Middle frontal gyrus (tissue), 1 donor: ENCODE results near the gene NOX4.
"Not testable (repeated sequence)": the region's sequence is repeated elsewhere in the genome, so short reads cannot be mapped to it uniquely, and the experiment has no call there.

ENCODE experiments used
- DNase-seq: peaks from one replicate; pipeline ENCODE4 v3.0.0-alpha.2; 2015; ENCODE audit warnings: low spot score; ENCODE audit errors: extremely low spot score

NOX4 gene

GRCh38 chr11:89382986-89383385, 108.2 kb downstream of the NOX4 start:
- not testable (repeated sequence) for DNase-seq

GRCh38 chr11:89381094-89381493, 110.1 kb downstream of the NOX4 start:
- no peak for DNase-seq

- DNase-seq = not testable (repeated sequence)
Measured at GRCh38 chr11:89379976-89380771, 111.0 kb downstream of the NOX4 start.

GRCh38 chr11:89378986-89379385, 112.2 kb downstream of the NOX4 start:
- DNase-seq = not testable (repeated sequence)

GRCh38 chr11:89369356-89369755, 121.8 kb downstream of the NOX4 start:
- not testable (repeated sequence) for DNase-seq

- not testable (repeated sequence) for DNase-seq
Measured at GRCh38 chr11:89364856-89365255, 126.3 kb downstream of the NOX4 start.

GRCh38 chr11:89361734-89362133, 129.4 kb downstream of the NOX4 start:
- DNase-seq = no peak

GRCh38 chr11:89359208-89359607, 132.0 kb downstream of the NOX4 start:
- DNase-seq = not testable (repeated sequence)

- no peak for DNase-seq
Measured at GRCh38 chr11:89358761-89359160, 132.4 kb downstream of the NOX4 start.

GRCh38 chr11:89355646-89356045, 135.5 kb downstream of the NOX4 start:
- no peak for DNase-seq

- not testable (repeated sequence) for DNase-seq
Measured at GRCh38 chr11:89354513-89354912, 136.7 kb downstream of the NOX4 start.

GRCh38 chr11:89347071-89347470, 144.1 kb downstream of the NOX4 start:
- DNase-seq = no peak

GRCh38 chr11:89346601-89347000, 144.6 kb downstream of the NOX4 start:
- DNase-seq = no peak

GRCh38 chr11:89342880-89343572, 148.1 kb downstream of the NOX4 start:
- DNase-seq = not testable (repeated sequence)

- DNase-seq = not testable (repeated sequence)
Measured at GRCh38 chr11:89340450-89340849, 150.7 kb downstream of the NOX4 start.

GRCh38 chr11:89338073-89338472, 153.1 kb downstream of the NOX4 start:
- not testable (repeated sequence) for DNase-seq

GRCh38 chr11:89337100-89337650, 154.0 kb downstream of the NOX4 start:
- DNase-seq = not testable (repeated sequence)

GRCh38 chr11:89333704-89334103, 157.5 kb downstream of the NOX4 start:
- DNase-seq = not testable (repeated sequence)

- DNase-seq = not testable (repeated sequence)
Measured at GRCh38 chr11:89331940-89332339, 159.2 kb downstream of the NOX4 start.

GRCh38 chr11:89327885-89328284, 163.3 kb downstream of the NOX4 start:
- no peak for DNase-seq

- no peak for DNase-seq
Measured at GRCh38 chr11:89321401-89321800, 169.8 kb downstream of the NOX4 start.

- not testable (repeated sequence) for DNase-seq
Measured at GRCh38 chr11:89310607-89311006, 180.6 kb downstream of the NOX4 start.
